Measurements from ENCODE around the gene ANKRD65.

- no peak for TF ChIP-seq POLR2A (IDR thresholded peaks at IDR 0.05)
- TF ChIP-seq CTCF (IDR thresholded peaks at IDR 0.05), result no peak
These were observed 39.8 kb downstream of the ANKRD65 start for GRCh38 chr1:1381294-1381693.
